GM23338 (cell line): ENCODE data around the gene JARID2.

Experiments
- CREB1 ChIP-seq: fragments of 250-450 bp; sonication (Bioruptor Pico); IDR thresholded peaks from 2 replicates; pipeline ENCODE4 v1.5.0; 2020; ENCODE audit warnings: low read depth, mild to moderate bottlenecking, moderate library complexity
- CTCF ChIP-seq, 2 experiments: fragments of 200-600 bp in 1 of 2; sonication (generic) in 1 of 2; conservative IDR thresholded peaks; 2 replicates each; pipeline versions ENCODE4 v1.5.1 to v1.6.1; 2016 to 2017; ENCODE audit warnings: antibody characterized with exemption in 2 of 2, low read depth in 2 of 2, mild to moderate bottlenecking in 2 of 2, moderate library complexity in 1 of 2
- ETS1 ChIP-seq: IDR thresholded peaks from 2 replicates; pipeline ENCODE4 v1.6.1; 2016; ENCODE audit warnings: antibody characterized with exemption
- EZH2 ChIP-seq: fragments of 200-600 bp; sonication (generic); IDR thresholded peaks from one replicate; pipeline ENCODE4 v1.8.0; 2017; ENCODE audit warnings: antibody characterized with exemption, mild to moderate bottlenecking, low read depth; ENCODE audit not compliant: unreplicated experiment
- EZH2phosphoT487 ChIP-seq: fragments of 200-600 bp; sonication (generic); IDR thresholded peaks from one replicate; pipeline ENCODE4 v1.8.1; 2018; ENCODE audit warnings: antibody characterized with exemption; ENCODE audit not compliant: unreplicated experiment
- POLR2AphosphoS5 ChIP-seq: IDR thresholded peaks from 2 replicates; pipeline ENCODE4 v1.6.1; 2016; ENCODE audit warnings: antibody characterized with exemption, low read depth
- REST ChIP-seq: IDR thresholded peaks from one replicate; pipeline ENCODE4 v1.6.1; 2018; ENCODE audit warnings: antibody characterized with exemption; ENCODE audit not compliant: unreplicated experiment

- no peak for TF ChIP-seq CREB1 (CRISPR knock-in tag)
- no peak for TF ChIP-seq POLR2AphosphoS5
- TF ChIP-seq CTCF (conservative IDR thresholded peaks at IDR 0.05; ENCODE audit: low read depth in 2 of 2), result no peak
- TF ChIP-seq EZH2phosphoT487, result no peak
- TF ChIP-seq EZH2, result no peak
- TF ChIP-seq ETS1, result no peak
- no peak for TF ChIP-seq REST
These were observed 237.2 kb downstream of the JARID2 start for GRCh38 chr6:15483060-15483459.
